Stimulated activated CD4-positive, alpha-beta T cell treated with anti-CD3 and anti-CD28 coated beads, Interleukin-1b, Interleukin-23, amount 100 ng/mL, for 1 hour (primary cell): Measurements from ENCODE around the gene RBM33.

Source experiments
- DNase-seq, 2 donors: peaks; one replicate each; pipeline ENCODE4 v3.0.0-alpha.2; 2020; ENCODE audit warnings: low read depth in 2 of 2

Gene RBM33

GRCh38 chr7:155796381-155797261 is 152.2 kb downstream of the RBM33 start:
- DNase-seq: peak; percentile 37 to 66

- no peak for DNase-seq
These were observed 153.1 kb downstream of the RBM33 start for GRCh38 chr7:155797262-155798250.

- no peak for DNase-seq
These were observed 154.4 kb downstream of the RBM33 start for GRCh38 chr7:155798673-155799439.

- DNase-seq: no peak
These were observed 155.1 kb downstream of the RBM33 start for GRCh38 chr7:155799514-155799913.

GRCh38 chr7:155800301-155800700 is 155.8 kb downstream of the RBM33 start:
- no peak for DNase-seq

GRCh38 chr7:155800741-155801267 is 156.3 kb downstream of the RBM33 start:
- DNase-seq: no peak

- no peak for DNase-seq
These were observed 157.8 kb downstream of the RBM33 start for GRCh38 chr7:155802291-155802690.

GRCh38 chr7:155802906-155803417 is 158.5 kb downstream of the RBM33 start:
- no peak for DNase-seq

GRCh38 chr7:155803418-155804376 is 159.2 kb downstream of the RBM33 start:
- DNase-seq: no peak

- DNase-seq: no peak
These were observed 160.0 kb downstream of the RBM33 start for GRCh38 chr7:155804431-155804831.

GRCh38 chr7:155804897-155805825 is 160.7 kb downstream of the RBM33 start:
- DNase-seq: peak in 1 of 2 donors; percentile 43

GRCh38 chr7:155805826-155806095 is 161.3 kb downstream of the RBM33 start:
- DNase-seq: no peak

- no peak for DNase-seq
These were observed 161.8 kb downstream of the RBM33 start for GRCh38 chr7:155806096-155806871.

GRCh38 chr7:155807065-155807671 is 162.7 kb downstream of the RBM33 start:
- no peak for DNase-seq

- DNase-seq: no peak
These were observed 163.5 kb downstream of the RBM33 start for GRCh38 chr7:155807789-155808548.

GRCh38 chr7:155808549-155809331 is 164.3 kb downstream of the RBM33 start:
- DNase-seq: no peak
